ENCODE data around the gene ADNP. TPM values are rescaled to one million over a fixed set of nuclear protein-coding genes. Genes with fewer than 3 reads are reported as not detected.

ADNP gene
- total RNA-seq, 1 donor from 2014 or later, result 66.4 TPM

GRCh38 chr20:50848341-50848808 is 82.9 kb downstream of the ADNP start:
- peak; percentile 81 for DNase-seq

- DNase-seq, result peak; percentile 62
Measured at GRCh38 chr20:50845566-50846215, 85.5 kb downstream of the ADNP start.

GRCh38 chr20:50844430-50845100 is 86.7 kb downstream of the ADNP start:
- DNase-seq, result peak; percentile 48

- DNase-seq, result no peak
Measured at GRCh38 chr20:50843331-50844276, 87.6 kb downstream of the ADNP start.

- DNase-seq, result no peak
Measured at GRCh38 chr20:50842821-50843220, 88.4 kb downstream of the ADNP start.

Small RNAs within 50 kb of the gene (small RNA-seq; reads per million reads assigned to genes)
- not detected for gene TMSB4XP6 (ENCODE audit: low replicate concordance)

Other genes with a start within 250 kb of the ADNP start
- gene RIPOR3, start 239.9 kb downstream of the ADNP start, total RNA-seq, result 12.5 TPM
- 3.2 TPM for gene PARD6B, start 199.9 kb downstream of the ADNP start, total RNA-seq
- 1.0 TPM for gene BCAS4, start 136.4 kb downstream of the ADNP start, total RNA-seq
- 73.5 TPM for gene DPM1, start 27.1 kb upstream of the ADNP start, total RNA-seq
- gene MOCS3, start 27.4 kb upstream of the ADNP start, total RNA-seq, result 4.7 TPM
- gene KCNG1, start 91.7 kb upstream of the ADNP start, total RNA-seq, result 1.3 TPM